GM19193 (cell line): ENCODE measurements around the gene AKAP13.

Source experiments
- POLR2A ChIP-seq: IDR thresholded peaks from 4 replicates; pipeline ENCODE4 v1.6.1; 2011; ENCODE audit not compliant: insufficient read depth, insufficient read length; ENCODE audit errors: extremely low read depth

The AKAP13 gene

DNA sequence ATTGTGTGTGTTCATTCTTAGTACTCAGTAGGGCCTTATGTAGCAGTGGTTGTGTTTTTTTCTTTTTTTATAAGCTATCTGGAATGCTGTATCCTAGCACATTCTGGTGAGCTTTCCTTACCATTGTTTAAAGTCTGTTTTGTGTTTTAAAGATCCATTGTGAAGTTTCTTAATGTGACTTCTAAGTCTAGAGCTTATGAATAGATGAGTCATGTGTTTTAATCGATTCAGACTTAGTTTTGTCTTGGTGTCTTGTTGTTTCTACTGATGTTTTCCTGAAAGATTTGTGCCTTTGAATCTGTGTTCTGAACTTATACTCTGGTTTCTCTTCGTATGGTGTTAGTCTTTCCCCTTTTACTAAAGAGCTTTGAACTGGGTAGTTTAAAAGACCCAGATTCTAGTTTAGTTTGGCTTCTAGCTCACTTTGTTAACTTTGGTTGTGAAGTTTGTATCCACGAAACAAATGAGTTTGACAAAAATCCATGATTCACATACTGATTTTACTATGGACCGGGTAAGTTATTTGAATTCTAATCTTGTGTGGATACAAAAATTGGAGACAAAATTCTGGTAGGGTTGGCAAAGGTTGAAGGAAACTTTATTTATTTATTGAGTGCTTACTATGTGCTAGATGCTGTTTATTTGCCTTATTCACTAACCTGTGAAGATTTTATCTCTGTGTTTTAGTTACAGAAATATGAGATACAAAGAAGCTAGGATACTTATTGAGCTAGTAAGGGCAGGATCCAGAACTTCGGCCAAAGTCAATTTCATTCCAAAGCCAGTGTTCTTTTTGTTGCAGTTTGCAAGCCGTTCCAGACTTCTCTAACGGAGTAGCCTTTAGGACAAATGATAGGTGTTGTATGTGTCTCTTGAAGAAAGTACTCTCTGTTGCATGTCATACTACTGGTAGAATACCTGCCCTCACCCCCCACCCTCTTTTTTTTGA lies 24.8 kb downstream of the AKAP13 start:
- no peak for TF ChIP-seq POLR2A

DNA sequence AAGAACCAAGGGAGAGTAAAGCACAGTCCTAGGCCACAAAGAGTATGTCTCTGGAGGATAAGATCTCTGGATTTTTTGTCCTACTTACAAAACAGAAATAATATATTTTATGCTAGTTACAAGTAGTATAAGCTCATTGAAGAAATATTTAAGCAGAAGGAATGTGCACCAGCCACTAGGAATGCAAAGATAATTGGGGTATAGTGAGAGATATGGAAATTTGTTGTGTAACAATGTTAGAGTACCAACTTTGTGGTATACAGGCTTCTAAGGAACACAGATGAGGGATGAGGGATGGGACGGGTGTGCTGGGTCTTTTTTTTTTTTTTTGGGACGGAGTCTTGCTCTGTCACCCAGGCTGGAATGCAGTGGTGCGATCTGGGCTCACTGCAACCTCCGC lies 26.5 kb downstream of the AKAP13 start:
- no peak for TF ChIP-seq POLR2A

DNA sequence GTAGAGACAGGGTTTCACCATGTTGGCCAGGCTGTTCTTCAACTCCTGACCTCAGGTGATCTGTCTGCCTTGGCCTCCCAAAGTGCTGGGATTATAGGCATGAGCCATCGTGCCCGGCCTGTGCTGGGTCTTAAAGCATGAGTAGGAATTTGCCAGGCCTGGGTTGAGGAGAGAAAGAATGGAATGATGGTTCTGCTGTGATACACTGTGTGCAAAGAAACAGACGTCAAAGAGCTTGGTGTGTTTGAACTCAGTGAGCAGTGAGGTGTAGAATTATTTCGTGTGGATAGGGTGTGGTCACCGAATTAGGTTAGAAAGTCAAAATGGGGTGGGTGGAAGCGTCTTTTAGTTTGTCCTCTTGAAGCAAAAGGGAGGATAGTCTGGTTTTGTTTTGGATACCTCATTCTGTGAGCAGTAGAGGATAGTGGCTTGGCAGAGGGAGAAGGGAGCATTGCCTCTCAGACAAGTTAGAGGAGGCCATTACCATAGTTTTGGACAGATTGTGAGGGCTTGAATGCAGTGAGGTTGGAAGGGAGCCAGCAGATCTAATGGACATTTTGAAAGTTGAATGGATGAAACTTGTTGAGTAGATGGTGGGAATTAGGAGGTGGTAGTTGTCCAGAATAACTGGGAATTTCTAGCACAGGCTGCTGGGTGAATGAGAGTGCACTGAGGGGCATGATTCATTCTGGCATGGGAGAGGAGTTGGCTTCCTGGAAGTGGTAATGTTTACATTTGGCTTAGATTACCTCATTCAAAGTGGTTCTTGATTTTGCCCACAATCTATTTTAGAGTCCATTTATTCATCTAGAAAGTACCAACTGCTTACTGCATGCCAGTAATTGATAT lies 27.2 kb downstream of the AKAP13 start:
- TF ChIP-seq POLR2A, result no peak

DNA sequence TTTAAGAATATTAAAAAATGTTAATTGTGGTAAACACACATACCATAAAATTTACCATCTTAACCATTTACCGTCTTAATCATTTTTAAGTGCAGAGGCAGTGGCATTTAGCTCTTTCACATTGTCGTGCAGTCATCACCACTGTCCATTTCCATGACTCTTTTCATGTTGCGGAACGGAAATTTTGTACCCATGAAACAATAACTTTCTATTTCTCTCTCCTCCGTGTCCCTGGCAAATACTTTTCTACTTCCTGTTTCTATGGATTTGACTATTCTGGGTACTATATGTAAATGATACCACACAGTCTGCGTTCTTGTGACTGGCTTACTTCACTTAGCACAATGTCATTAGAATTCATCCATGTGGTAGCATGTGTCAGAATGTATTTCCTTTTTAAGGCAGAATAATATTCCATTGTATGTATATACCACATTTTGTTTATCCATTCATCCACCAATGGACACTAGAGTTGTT lies 27.9 kb downstream of the AKAP13 start:
- no peak for TF ChIP-seq POLR2A

DNA sequence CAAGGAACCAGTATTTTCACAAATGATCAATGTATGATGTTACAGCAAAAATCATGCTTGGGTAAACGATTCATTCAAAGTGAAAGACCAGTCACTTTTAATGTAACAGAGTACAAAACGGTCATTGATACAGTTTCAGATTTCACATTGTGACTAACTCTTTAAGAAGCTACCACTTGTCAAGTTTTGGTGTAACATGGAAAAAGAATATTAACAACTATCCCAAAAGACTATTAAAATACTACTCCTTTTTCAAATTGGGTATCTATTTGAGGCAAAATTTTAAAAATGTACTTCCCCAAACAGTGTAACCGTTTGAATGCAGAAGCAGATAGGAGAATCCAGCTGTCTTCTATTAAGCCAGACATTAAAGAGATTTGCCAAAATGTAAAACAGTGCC lies 31.7 kb downstream of the AKAP13 start:
- no peak for TF ChIP-seq POLR2A

DNA sequence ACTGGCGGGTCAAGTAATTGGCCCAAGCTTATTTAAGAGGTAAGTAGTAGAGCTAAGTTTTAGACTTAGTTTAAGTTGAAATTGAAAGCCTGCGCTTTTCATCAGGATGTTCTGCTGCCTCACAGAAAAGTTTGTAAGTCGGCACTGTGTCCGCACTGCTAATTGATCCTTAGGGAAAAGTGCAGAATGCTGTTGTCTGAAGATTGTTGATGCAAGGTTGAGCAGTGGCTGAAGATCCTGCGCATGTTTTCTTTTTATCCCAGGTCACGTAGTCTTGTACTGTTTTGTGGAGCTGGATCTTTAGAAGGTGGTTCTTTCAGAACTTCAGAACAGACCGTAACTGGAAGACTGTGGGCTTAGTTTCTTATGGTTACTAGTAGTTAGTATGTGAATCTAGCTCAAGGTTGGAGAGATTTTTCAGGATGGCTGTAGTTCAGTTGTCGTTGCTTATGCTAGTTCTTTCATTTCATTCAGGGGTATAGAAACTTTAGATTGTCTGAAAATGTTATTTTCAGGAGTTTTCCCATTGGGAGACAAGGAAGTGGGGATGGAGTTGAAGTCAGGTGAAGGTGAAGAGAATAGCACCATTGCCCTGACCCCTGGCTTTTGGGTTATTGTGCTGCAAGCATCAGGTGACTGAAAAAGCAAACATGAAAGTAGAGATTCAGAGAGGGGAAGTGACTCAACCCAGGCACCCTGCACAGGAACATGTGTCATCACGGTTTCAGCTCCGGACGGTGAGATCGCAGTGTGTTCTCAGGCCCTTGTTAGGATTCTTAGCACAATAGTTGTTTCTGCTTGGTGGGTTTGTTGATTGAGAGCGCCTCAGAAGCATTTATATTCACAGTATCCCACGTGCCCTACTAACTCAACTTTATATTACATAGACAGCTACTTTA lies 32.8 kb downstream of the AKAP13 start:
- TF ChIP-seq POLR2A, result no peak

DNA sequence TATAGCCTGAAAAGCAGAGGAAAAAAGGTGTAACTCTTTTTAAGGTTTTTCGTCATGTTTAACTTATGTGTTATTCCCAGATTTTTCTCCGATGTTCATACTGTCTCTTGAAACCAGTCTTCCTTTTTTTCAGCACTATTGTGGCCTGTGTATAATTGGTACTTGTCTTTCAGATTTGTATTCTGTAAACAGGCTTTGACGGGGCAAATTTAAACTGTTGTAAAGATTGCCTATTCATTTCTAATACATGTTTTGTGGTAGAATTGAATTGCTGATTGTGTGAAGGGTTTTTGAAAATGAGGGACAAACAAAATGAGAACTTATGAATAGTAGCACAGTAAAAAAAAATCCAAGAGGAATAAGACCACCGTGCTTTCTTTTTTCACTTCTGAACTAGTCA lies 33.6 kb downstream of the AKAP13 start:
- no peak for TF ChIP-seq POLR2A

DNA sequence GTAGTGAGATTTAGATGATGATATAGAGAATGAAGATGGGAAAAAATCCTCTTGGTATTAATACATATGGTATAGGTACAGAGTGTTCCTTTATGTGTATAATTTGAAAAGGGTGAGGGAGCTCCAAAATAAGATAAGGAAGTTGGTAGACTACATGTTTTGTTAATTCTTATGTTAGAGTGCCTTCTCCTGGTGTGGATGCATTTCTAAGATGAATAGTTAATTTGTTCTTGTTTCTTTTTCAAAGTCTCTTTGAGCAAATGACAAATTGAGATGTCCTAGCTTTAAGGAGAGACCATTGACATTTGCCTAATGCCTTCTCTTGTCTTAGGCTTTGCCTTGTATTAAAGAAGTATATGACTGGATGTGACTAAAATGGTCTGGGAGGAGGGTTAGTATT lies 34.1 kb downstream of the AKAP13 start:
- TF ChIP-seq POLR2A, result no peak

DNA sequence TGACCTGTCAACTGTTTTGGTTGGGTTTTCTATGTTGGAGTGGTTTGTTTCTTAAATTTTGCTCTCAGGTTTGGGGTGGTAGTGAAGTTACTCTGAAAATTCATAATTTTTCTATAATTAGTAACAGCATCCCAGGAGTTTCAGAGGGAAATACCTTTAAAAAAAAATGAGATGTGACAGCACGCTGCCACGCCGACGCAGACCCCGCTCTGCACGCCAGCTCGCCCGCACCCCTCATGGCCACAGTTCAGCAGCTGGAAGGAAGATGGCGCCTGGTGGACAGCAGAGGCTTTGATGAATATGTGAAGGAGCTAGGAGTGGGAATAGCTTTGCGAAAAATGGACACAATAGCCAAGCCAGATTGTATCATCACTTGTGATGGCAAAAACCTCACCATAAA lies 34.6 kb downstream of the AKAP13 start:
- no peak for TF ChIP-seq POLR2A

DNA sequence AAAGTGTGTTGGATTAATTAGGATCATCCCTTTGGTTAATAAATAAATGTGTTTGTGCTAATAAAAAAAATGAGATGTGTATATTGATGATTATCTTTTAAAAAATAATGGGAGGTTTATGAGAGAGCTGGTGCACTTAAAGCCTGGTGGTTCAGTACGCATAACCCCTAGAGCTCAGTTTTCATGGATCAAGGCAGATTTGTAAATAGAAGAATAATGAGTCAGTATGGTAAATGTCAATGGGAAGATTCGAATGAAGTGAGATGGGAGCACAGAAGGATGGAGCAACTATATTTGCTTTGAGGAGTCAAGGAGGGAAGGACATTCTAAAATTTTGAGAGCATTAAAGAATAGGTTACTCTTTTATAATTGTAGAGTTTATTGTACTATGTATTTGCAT lies 35.4 kb downstream of the AKAP13 start:
- TF ChIP-seq POLR2A, result no peak

DNA sequence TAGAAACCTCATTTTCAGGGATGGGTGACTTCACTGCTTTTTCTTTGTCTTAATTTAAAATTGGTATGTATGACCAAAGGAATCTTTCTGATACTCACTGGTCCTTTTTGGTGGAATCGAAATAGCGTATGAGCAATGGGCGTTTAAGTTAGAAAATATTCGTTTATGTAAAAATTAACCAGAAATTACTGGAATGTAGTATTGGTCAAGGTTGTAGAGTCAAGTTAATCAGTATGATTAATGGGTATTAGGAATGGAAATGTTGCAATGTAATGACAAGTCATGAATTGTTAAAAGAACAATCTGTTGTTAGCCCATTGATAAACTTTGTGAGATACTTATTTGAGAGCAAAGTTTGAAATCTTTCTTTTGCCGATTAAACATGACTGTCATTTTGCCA lies 36.9 kb downstream of the AKAP13 start:
- TF ChIP-seq POLR2A, result no peak

DNA sequence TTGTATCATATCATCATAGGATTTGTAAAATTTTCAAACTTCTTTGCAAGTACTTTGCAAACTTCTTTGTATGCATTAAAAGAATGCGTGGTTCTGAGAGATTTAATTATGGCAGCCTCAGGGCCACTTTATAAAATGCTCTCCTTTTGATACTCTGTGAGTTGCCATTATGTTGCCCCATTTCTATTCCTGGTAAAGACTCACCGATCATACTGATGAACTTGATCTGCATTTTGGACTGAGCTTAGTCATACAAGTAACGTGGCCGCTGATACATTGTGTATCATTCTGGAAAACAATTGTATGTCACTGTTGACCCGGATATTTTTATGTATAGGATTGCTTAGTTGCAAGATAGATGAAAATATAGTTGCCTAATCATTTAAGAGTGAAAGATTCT lies 38.8 kb downstream of the AKAP13 start:
- TF ChIP-seq POLR2A, result no peak

DNA sequence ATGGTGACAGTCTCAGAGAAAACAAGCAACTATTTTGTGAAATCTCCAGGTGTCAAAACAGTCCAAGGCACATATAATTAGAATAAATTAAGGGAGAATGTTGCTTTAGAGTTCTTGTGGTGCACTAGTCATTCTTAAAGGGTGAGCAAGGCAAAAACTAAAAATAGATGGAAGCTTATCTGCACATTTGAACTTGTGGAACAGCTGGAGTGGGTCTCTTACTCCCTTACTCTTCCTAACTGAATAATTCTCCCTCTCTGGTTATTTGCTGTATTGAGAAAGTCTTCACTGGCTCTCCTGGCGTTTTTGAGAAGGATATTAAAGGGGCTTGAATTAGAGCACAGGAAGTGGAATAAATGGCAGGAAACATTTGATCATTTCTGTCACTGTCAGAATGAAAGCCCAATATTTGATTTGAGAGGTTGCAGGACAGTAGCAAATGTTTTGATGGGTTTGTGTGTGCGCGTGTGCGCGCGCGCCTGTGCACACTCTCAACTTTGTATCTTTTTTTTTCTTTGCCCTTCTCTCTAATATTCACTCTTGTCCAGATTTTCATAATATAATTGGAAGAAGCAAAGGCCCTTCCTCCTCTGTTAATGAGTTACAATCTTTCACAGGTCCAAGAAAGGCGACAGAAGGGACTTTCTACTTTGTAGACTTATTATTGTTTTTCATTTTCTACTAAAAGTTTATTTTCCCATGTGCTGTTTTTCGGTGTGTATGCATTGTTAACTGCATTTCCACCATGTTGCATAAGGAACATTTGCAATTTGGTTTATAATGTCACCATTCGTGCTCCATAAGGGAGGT lies 40.9 kb downstream of the AKAP13 start:
- TF ChIP-seq POLR2A, result no peak

DNA sequence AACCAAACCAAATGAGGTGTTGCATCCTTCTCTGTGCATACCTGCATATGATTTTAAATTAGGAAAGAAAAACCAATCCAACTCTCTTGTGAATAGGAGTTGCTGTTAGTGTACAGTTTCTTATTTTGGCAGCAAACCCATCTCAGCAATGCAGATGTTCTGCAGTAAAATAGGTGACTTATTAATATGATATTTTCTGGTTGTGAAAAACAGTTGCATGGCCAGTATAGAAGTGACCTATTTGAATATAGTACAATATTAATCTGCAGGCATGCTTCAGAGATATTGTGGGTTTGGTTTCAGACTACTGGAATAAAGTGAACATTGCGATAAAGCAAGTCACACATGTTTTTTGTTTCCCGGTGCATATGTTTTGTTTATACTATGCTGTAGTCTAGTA lies 42.2 kb downstream of the AKAP13 start:
- no peak for TF ChIP-seq POLR2A
